ENCODE data around the gene OR4S2.

DNA sequence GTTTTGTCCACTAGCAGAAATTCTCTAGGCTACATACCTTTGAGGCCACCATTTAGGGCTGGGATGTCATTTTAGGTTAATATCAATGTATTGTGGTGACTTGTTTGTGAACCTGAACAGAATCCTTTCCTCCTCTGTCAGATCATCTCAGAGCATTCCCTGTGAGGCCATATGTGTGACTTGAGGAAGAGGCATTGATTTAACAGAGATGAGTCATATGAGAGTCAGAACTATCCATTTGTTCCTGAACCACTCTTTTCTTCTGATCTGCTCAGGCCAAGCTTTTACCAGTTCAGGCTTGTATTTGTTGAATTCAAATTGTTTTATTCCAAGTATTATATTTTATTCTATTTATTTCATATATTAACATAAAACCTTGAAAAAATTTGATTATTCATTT is 7.0 kb downstream of the OR4S2 start:
- TF ChIP-seq, protein P1, sequence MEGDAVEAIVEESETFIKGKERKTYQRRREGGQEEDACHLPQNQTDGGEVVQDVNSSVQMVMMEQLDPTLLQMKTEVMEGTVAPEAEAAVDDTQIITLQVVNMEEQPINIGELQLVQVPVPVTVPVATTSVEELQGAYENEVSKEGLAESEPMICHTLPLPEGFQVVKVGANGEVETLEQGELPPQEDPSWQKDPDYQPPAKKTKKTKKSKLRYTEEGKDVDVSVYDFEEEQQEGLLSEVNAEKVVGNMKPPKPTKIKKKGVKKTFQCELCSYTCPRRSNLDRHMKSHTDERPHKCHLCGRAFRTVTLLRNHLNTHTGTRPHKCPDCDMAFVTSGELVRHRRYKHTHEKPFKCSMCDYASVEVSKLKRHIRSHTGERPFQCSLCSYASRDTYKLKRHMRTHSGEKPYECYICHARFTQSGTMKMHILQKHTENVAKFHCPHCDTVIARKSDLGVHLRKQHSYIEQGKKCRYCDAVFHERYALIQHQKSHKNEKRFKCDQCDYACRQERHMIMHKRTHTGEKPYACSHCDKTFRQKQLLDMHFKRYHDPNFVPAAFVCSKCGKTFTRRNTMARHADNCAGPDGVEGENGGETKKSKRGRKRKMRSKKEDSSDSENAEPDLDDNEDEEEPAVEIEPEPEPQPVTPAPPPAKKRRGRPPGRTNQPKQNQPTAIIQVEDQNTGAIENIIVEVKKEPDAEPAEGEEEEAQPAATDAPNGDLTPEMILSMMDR (optimal IDR thresholded peaks at IDR 0.05 in 1 of 3, IDR thresholded peaks at IDR 0.05 in 1 of 3, conservative IDR thresholded peaks at IDR 0.05 in 1 of 3; ENCODE audit: extremely low read depth in 1 of 3, insufficient read depth in 2 of 3, low read length in 3 of 3): no peak
- no peak for TF ChIP-seq EZH2 (IDR thresholded peaks at IDR 0.05; ENCODE audit: low read length)

Data from keratinocyte (primary cell).